Fibroblast of skin of left quadriceps (primary cell): ENCODE data around the gene RAG2.

Experiments used
- DNase-seq, 2 experiments: peaks; one replicate each; pipeline ENCODE4 v3.0.0-alpha.2; 2013; ENCODE audit warnings: low read depth in 2 of 2

Gene RAG2

GRCh38 chr11:36598051-36598450 lies at the start of gene RAG2:
RAG2 (minus strand) TSS chr11:36598236; CDS start chr11:36594168, 4,068 bp downstream.
- no peak for DNase-seq

- DNase-seq, result no peak
These were observed 40.5 kb upstream of the RAG2 start for GRCh38 chr11:36638556-36638955.

GRCh38 chr11:36635066-36635862 lies 37.2 kb upstream of the RAG2 start:
- DNase-seq, result no peak

- DNase-seq, result no peak
These were observed 33.7 kb upstream of the RAG2 start for GRCh38 chr11:36631774-36632173.

GRCh38 chr11:36628765-36629244 lies 30.8 kb upstream of the RAG2 start:
- DNase-seq, result no peak

GRCh38 chr11:36628141-36628540 lies 30.1 kb upstream of the RAG2 start:
- DNase-seq, result no peak

- DNase-seq, result no peak
These were observed 29.4 kb upstream of the RAG2 start for GRCh38 chr11:36627471-36627870.

- no peak for DNase-seq
These were observed 29.0 kb upstream of the RAG2 start for GRCh38 chr11:36627006-36627405.

GRCh38 chr11:36623494-36623893 lies 25.5 kb upstream of the RAG2 start:
- no peak for DNase-seq

- DNase-seq, result peak; percentile 31
These were observed 24.5 kb upstream of the RAG2 start for GRCh38 chr11:36622431-36623136.

- no peak for DNase-seq
These were observed 22.2 kb upstream of the RAG2 start for GRCh38 chr11:36620246-36620645.

GRCh38 chr11:36619502-36619901 lies 21.5 kb upstream of the RAG2 start:
- no peak for DNase-seq

GRCh38 chr11:36618363-36619047 lies 20.5 kb upstream of the RAG2 start:
- no peak for DNase-seq

GRCh38 chr11:36617543-36618362 lies 19.7 kb upstream of the RAG2 start:
- no peak for DNase-seq

GRCh38 chr11:36615826-36616225 lies 17.8 kb upstream of the RAG2 start:
- DNase-seq, result no peak

GRCh38 chr11:36609383-36609782 lies 11.3 kb upstream of the RAG2 start:
- no peak for DNase-seq

GRCh38 chr11:36608491-36609199 lies 10.6 kb upstream of the RAG2 start:
- no peak for DNase-seq

GRCh38 chr11:36605221-36606216 lies 7.5 kb upstream of the RAG2 start:
- DNase-seq, result no peak

- no peak for DNase-seq
These were observed 4.1 kb upstream of the RAG2 start for GRCh38 chr11:36602135-36602534.

- DNase-seq, result no peak
These were observed 3.1 kb upstream of the RAG2 start for GRCh38 chr11:36601155-36601554.
